GM23338 (cell line): ENCODE results near the gene PDC. TPM values are rescaled to one million over a fixed set of nuclear protein-coding genes. Genes with fewer than 3 reads are reported as not detected.

Source experiments
- ATAC-seq: fragments of 200-7000 bp; cut with Tn5 transposase; 3 replicates; pipeline ENCODE4 v1.9.1; 2020
- DNase-seq: peaks from one replicate; pipeline ENCODE4 v3.0.0-alpha.2; 2015; ENCODE audit warnings: low spot score
- H2AFZ ChIP-seq: fragments of 200-600 bp; sonication (generic); 2 replicates; pipeline ENCODE4 v1.8.0; 2016; ENCODE audit warnings: antibody characterized with exemption, mild to moderate bottlenecking, moderate library complexity
- H3F3A ChIP-seq: fragments of 200-600 bp; sonication (generic); replicated peaks from 2 replicates; pipeline ENCODE4 v1.8.0; 2017; ENCODE audit warnings: antibody characterized with exemption, mixed run types, low read depth
- H3K27ac ChIP-seq: fragments of 200-600 bp; sonication (generic); 2 replicates; pipeline ENCODE4 v1.6.1; 2016; ENCODE audit warnings: low read depth
- H3K27me3 ChIP-seq: fragments of 200-600 bp; sonication (generic); 2 replicates; pipeline ENCODE4 v1.8.0; 2016; ENCODE audit warnings: mild to moderate bottlenecking, mixed run types, moderate library complexity; ENCODE audit not compliant: insufficient read depth
- H3K36me3 ChIP-seq: fragments of 200-600 bp; sonication (generic); 2 replicates; pipeline ENCODE4 v1.8.0; 2016; ENCODE audit warnings: mild to moderate bottlenecking; ENCODE audit not compliant: insufficient read depth
- H3K4me1 ChIP-seq: fragments of 200-600 bp; sonication (generic); 2 replicates; pipeline ENCODE4 v1.8.0; 2016; ENCODE audit warnings: mild to moderate bottlenecking, moderate library complexity; ENCODE audit not compliant: insufficient read depth
- H3K4me2 ChIP-seq: fragments of 200-600 bp; sonication (generic); 2 replicates; pipeline ENCODE4 v1.7.1; 2017; ENCODE audit warnings: mixed run types
- H3K4me3 ChIP-seq: fragments of 200-600 bp; sonication (generic); 2 replicates; pipeline ENCODE4 v1.6.1; 2016; ENCODE audit warnings: mixed run types
- H3K79me2 ChIP-seq: fragments of 200-600 bp; sonication (generic); replicated peaks from 2 replicates; pipeline ENCODE4 v1.8.0; 2017; ENCODE audit warnings: mild to moderate bottlenecking; ENCODE audit not compliant: insufficient read depth
- H3K9me2 ChIP-seq: fragments of 200-600 bp; sonication (generic); 2 replicates; pipeline ENCODE4 v1.8.0; 2017; ENCODE audit not compliant: insufficient read depth
- H4K20me1 ChIP-seq: fragments of 200-600 bp; sonication (generic); replicated peaks from 2 replicates; pipeline ENCODE4 v1.8.0; 2017; ENCODE audit warnings: mild to moderate bottlenecking; ENCODE audit not compliant: insufficient read depth
- H3K27ac Mint-ChIP-seq: 2 replicates; pipeline ENCODE4 v1.8.0; 2020; ENCODE audit warnings: inconsistent platforms, mild to moderate bottlenecking, moderate library complexity, mixed read lengths
- H3K27me3 Mint-ChIP-seq: 3 replicates; pipeline ENCODE4 v1.8.0; 2022; ENCODE audit warnings: low read depth, mild to moderate bottlenecking, moderate library complexity, mixed read lengths, inconsistent platforms; ENCODE audit not compliant: insufficient read depth, poor library complexity
- H3K36me3 Mint-ChIP-seq: 3 replicates; pipeline ENCODE4 v1.8.0; 2021; ENCODE audit warnings: low read depth, mild to moderate bottlenecking, inconsistent platforms, moderate library complexity, mixed read lengths
- H3K4me1 Mint-ChIP-seq: 3 replicates; pipeline ENCODE4 v1.8.0; 2020; ENCODE audit warnings: mild to moderate bottlenecking, inconsistent platforms, mixed read lengths
- H3K4me3 Mint-ChIP-seq: 3 replicates; pipeline ENCODE4 v1.8.0; 2021; ENCODE audit warnings: moderate library complexity, mild to moderate bottlenecking, inconsistent platforms, mixed read lengths
- H3K9me3 Mint-ChIP-seq: 3 replicates; pipeline ENCODE4 v1.8.0; 2020; ENCODE audit warnings: moderate library complexity, mild to moderate bottlenecking, inconsistent platforms, mixed read lengths
- CREB1 ChIP-seq: fragments of 250-450 bp; sonication (Bioruptor Pico); IDR thresholded peaks from 2 replicates; pipeline ENCODE4 v1.5.0; 2020; ENCODE audit warnings: low read depth, mild to moderate bottlenecking, moderate library complexity
- CTCF ChIP-seq, 2 experiments: fragments of 200-600 bp in 1 of 2; sonication (generic) in 1 of 2; conservative IDR thresholded peaks; 2 replicates each; pipeline versions ENCODE4 v1.5.1 to v1.6.1; 2016 to 2017; ENCODE audit warnings: antibody characterized with exemption in 2 of 2, low read depth in 2 of 2, mild to moderate bottlenecking in 2 of 2, moderate library complexity in 1 of 2
- ETS1 ChIP-seq: IDR thresholded peaks from 2 replicates; pipeline ENCODE4 v1.6.1; 2016; ENCODE audit warnings: antibody characterized with exemption
- EZH2 ChIP-seq: fragments of 200-600 bp; sonication (generic); IDR thresholded peaks from one replicate; pipeline ENCODE4 v1.8.0; 2017; ENCODE audit warnings: antibody characterized with exemption, mild to moderate bottlenecking, low read depth; ENCODE audit not compliant: unreplicated experiment
- EZH2phosphoT487 ChIP-seq: fragments of 200-600 bp; sonication (generic); IDR thresholded peaks from one replicate; pipeline ENCODE4 v1.8.1; 2018; ENCODE audit warnings: antibody characterized with exemption; ENCODE audit not compliant: unreplicated experiment
- JUNB ChIP-seq: IDR thresholded peaks from one replicate; pipeline ENCODE4 v1.6.1; 2016; ENCODE audit warnings: antibody characterized with exemption; ENCODE audit not compliant: unreplicated experiment
- NANOG ChIP-seq: IDR thresholded peaks from 2 replicates; pipeline ENCODE4 v1.6.1; 2016; ENCODE audit warnings: antibody characterized with exemption, borderline replicate concordance
- POLR2AphosphoS5 ChIP-seq: IDR thresholded peaks from 2 replicates; pipeline ENCODE4 v1.6.1; 2016; ENCODE audit warnings: antibody characterized with exemption, low read depth
- REST ChIP-seq: IDR thresholded peaks from one replicate; pipeline ENCODE4 v1.6.1; 2018; ENCODE audit warnings: antibody characterized with exemption; ENCODE audit not compliant: unreplicated experiment
- STAT1 ChIP-seq: IDR thresholded peaks from one replicate; pipeline ENCODE4 v1.6.1; 2016; ENCODE audit warnings: antibody characterized with exemption; ENCODE audit not compliant: unreplicated experiment
- ZNF114 ChIP-seq: fragments of 250-450 bp; sonication (Bioruptor Pico); IDR thresholded peaks from 2 replicates; pipeline ENCODE4 v1.5.0; 2020; ENCODE audit warnings: mild to moderate bottlenecking, moderate library complexity
- ZNF331 ChIP-seq: fragments of 250-450 bp; sonication (Bioruptor Pico); IDR thresholded peaks from 2 replicates; pipeline ENCODE4 v1.5.0; 2020; ENCODE audit warnings: low read depth, mild to moderate bottlenecking, moderate library complexity
- ZNF462 ChIP-seq: fragments of 250-450 bp; sonication (Bioruptor Pico); IDR thresholded peaks from 2 replicates; pipeline ENCODE4 v1.5.0; 2020; ENCODE audit warnings: mild to moderate bottlenecking, moderate library complexity
- polyA plus RNA-seq: library from polyadenylated mRNA; unstranded; fragments of >200 nt; fragmentation: Nextera tagmentation; extraction: Ambion mirVana; gene quantifications from 2 replicates; pipeline ENCODE4 v1.2.1, GENCODE V29; 2016
- total RNA-seq: library from RNA; depleted of rRNA; stranded (reverse); fragments of >200 nt; shearing (Covaris generic); gene quantifications from 2 replicates; pipeline ENCODE4 v1.2.3, GENCODE V29; 2014

The PDC gene
- total and polyA plus RNA-seq, 2 experiments from 2014 or later: not detected

- Histone ChIP-seq H3K4me1 (no peaks in the 10 kb centered on the region), H3K27me3 (no peaks in the 10 kb centered on the region), H3K4me2 (no peak overlapping the region), H3K79me2 (no peaks in the 10 kb centered on the region), H3F3A (no peaks in the 10 kb centered on the region), H3K9me2 (no peaks in the 10 kb centered on the region), H3K27ac (no peak overlapping the region), H3K4me3 (no peak overlapping the region), H3K36me3 (no peaks in the 10 kb centered on the region), H4K20me1 (no peaks in the 10 kb centered on the region), H2AFZ (no peak overlapping the region)
- H3K4me3 Mint-ChIP-seq: no peak overlapping the region
- H3K27ac Mint-ChIP-seq: no peak overlapping the region
- H3K27me3 Mint-ChIP-seq: no peaks in the 10 kb centered on the region
- no peaks in the 10 kb centered on the region for H3K9me3 Mint-ChIP-seq
- no peak for DNase-seq
- no peaks in the 10 kb centered on the region for H3K4me1 Mint-ChIP-seq
- no peaks in the 10 kb centered on the region for H3K36me3 Mint-ChIP-seq
- TF ChIP-seq CREB1 (CRISPR knock-in tag) (no peak), JUNB (no peak), NANOG (no peak), ZNF462 (CRISPR knock-in tag) (no peak), ZNF331 (CRISPR knock-in tag) (no peak), EZH2phosphoT487 (no peak), ZNF114 (CRISPR knock-in tag) (no peak), STAT1 (no peak), ETS1 (no peak), REST (no peak), CTCF (conservative IDR thresholded peaks at IDR 0.05; ENCODE audit: low read depth in 2 of 2) (no peak), POLR2AphosphoS5 (no peak), EZH2 (no peak)
- no peak for ATAC-seq
Measured at GRCh38 chr1:186481303-186481888, 20.5 kb upstream of the PDC start.
